Measurements from ENCODE around the gene PRPF19. TPM values are rescaled to one million over a fixed set of nuclear protein-coding genes. Genes with fewer than 3 reads are reported as not detected.

PRPF19 gene
- 100 to 1,000 TPM in 3 of 8 experiments, 10 to 100 TPM in 5; 58.6 to 136 (median 91.2) TPM for total RNA-seq

- in situ Hi-C loops (cut with MboI; ENCODE audit: low pct_unique_long_range_greater_than_20kb in 2 of 9, low sequenced_read_pairs in 9 of 9, unreplicated experiment in 9 of 9), result no loop called here
These were observed at the start of gene PRPF19 for GRCh38 chr11:60906132-60906972. TSS of gene PRPF19 (minus strand) at chr11:60906585. CDS start at chr11:60906382, 203 bp downstream.

GRCh38 chr11:60955571-60955970, 49.2 kb upstream of the PRPF19 start:
- Histone ChIP-seq H3K27ac (no peak overlapping the region), H3K4me3 (no peak overlapping the region), H3K4me1 (replicated peaks in 1 of 2) (peaks cover 4 to 22% of the 10 kb centered on the region in 2 donors)
- 0 to 76% (median 62%) methylated on average over 1 to 5 of the region's 5 CpGs; no CpG with 5 or more reads in 5 of the 10 experiments for WGBS, 10 experiments
- in situ Hi-C loops (cut with MboI; ENCODE audit: low pct_unique_long_range_greater_than_20kb in 2 of 9, low sequenced_read_pairs in 9 of 9, unreplicated experiment in 9 of 9), result no loop called here
- ATAC-seq (replicated peaks in 6 of 8), result no peak

More at GRCh38 chr11:60906132-60906972, at the start of gene PRPF19:
- ATAC-seq (replicated peaks in 6 of 8), result peak; percentile 90 to 98 (median 94)
- Histone ChIP-seq H3K27ac (peak within 1 kb of the TSS; percentile 86 to 89), H3K4me1 (replicated peaks in 1 of 2) (peaks cover 11 to 12% of the 10 kb centered on the region in 2 donors), H3K4me3 (peak within 1 kb of the TSS; percentile 55 to 93 (median 83))
- WGBS, 10 experiments, result 0 to 1% (median 0%) methylated on average over 2 to 32 of the region's 75 CpGs; no CpG with 5 or more reads in 4 of the 10 experiments

- Histone ChIP-seq H3K4me3 (no peak overlapping the region), H3K4me1 (replicated peaks in 1 of 2) (peaks cover 4 to 21% of the 10 kb centered on the region in 2 donors), H3K27ac (no peak overlapping the region)
- no peak for ATAC-seq (replicated peaks in 6 of 8)
- in situ Hi-C loops (cut with MboI; ENCODE audit: low pct_unique_long_range_greater_than_20kb in 2 of 9, low sequenced_read_pairs in 9 of 9, unreplicated experiment in 9 of 9), result no loop called here
- WGBS, 10 experiments, result 50 to 100% (median 80%) methylated on average over 1 to 2 of the region's 5 CpGs; no CpG with 5 or more reads in 3 of the 10 experiments
These were observed 48.0 kb upstream of the PRPF19 start for GRCh38 chr11:60954421-60954820.

- in situ Hi-C loops (cut with MboI; ENCODE audit: low pct_unique_long_range_greater_than_20kb in 2 of 9, low sequenced_read_pairs in 9 of 9, unreplicated experiment in 9 of 9), result no loop called here
- no peak overlapping the region for H3K27ac ChIP-seq
- WGBS, 10 experiments, result 14 to 100% (median 85%) methylated on average over 1 to 4 of the region's 6 CpGs; no CpG with 5 or more reads in 2 of the 10 experiments
- ATAC-seq (replicated peaks in 6 of 8), result peak in 3 of 8 experiments; percentile 14 to 86 (median 55)
- H3K4me3 ChIP-seq, result no peak overlapping the region
- peaks cover 4 to 17% of the 10 kb centered on the region in 2 donors for H3K4me1 ChIP-seq (replicated peaks in 1 of 2)
These were observed 47.4 kb upstream of the PRPF19 start for GRCh38 chr11:60953781-60954180.

- in situ Hi-C loops (cut with MboI; ENCODE audit: low pct_unique_long_range_greater_than_20kb in 2 of 9, low sequenced_read_pairs in 9 of 9, unreplicated experiment in 9 of 9), result no loop called here
- Histone ChIP-seq H3K4me1 (replicated peaks in 1 of 2) (peaks cover 11 to 27% of the 10 kb centered on the region in 2 donors), H3K4me3 (no peak overlapping the region), H3K27ac (no peak overlapping the region)
- 0 to 83% (median 31%) methylated on average over 1 to 2 of the region's 3 CpGs; no CpG with 5 or more reads in 6 of the 10 experiments for WGBS, 10 experiments
- ATAC-seq (replicated peaks in 6 of 8), result peak in 2 of 8 experiments; percentile 7 to 25
These were observed 46.4 kb upstream of the PRPF19 start for GRCh38 chr11:60952742-60953170.

- peak in 5 of 8 experiments; percentile 8 to 72 (median 58) for ATAC-seq (replicated peaks in 6 of 8)
- 0 to 61% (median 22%) methylated on average over 3 to 8 of the region's 23 CpGs; no CpG with 5 or more reads in 2 of the 10 experiments for WGBS, 10 experiments
- Histone ChIP-seq H3K4me3 (no peak within 1 kb of the TSS), H3K27ac (no peak within 1 kb of the TSS), H3K4me1 (replicated peaks in 1 of 2) (peaks cover 17 to 34% of the 10 kb centered on the region in 2 donors)
- in situ Hi-C loops (cut with MboI; ENCODE audit: low pct_unique_long_range_greater_than_20kb in 2 of 9, low sequenced_read_pairs in 9 of 9, unreplicated experiment in 9 of 9), result no loop called here
These were observed 45.7 kb upstream of the PRPF19 start, which contains the start of gene SLC15A3 for GRCh38 chr11:60951904-60952741. TSS of gene SLC15A3 (minus strand) at chr11:60952176. CDS start at chr11:60951551, 625 bp downstream.

- peaks cover 21 to 39% of the 10 kb centered on the region in 2 donors for H3K4me1 ChIP-seq (replicated peaks in 1 of 2)
- no peak overlapping the region for H3K27ac ChIP-seq
- in situ Hi-C loops (cut with MboI; ENCODE audit: low pct_unique_long_range_greater_than_20kb in 2 of 9, low sequenced_read_pairs in 9 of 9, unreplicated experiment in 9 of 9), result no loop called here
- ATAC-seq (replicated peaks in 6 of 8), result peak in 3 of 8 experiments; percentile 24 to 31 (median 25)
- no peak overlapping the region for H3K4me3 ChIP-seq
- WGBS, 10 experiments, result no CpG with 5 or more reads among the region's 8 CpGs
These were observed 45.2 kb upstream of the PRPF19 start for GRCh38 chr11:60951606-60951903.

GRCh38 chr11:60950933-60951605, 44.7 kb upstream of the PRPF19 start:
- 60% methylated on average over 5 to 7 of the region's 86 CpGs; no CpG with 5 or more reads in 8 of the 10 experiments for WGBS, 10 experiments
- no peak overlapping the region for H3K4me3 ChIP-seq
- ATAC-seq (replicated peaks in 6 of 8), result peak in 3 of 8 experiments; percentile 9 to 13 (median 12)
- peaks cover 26 to 44% of the 10 kb centered on the region in 2 donors for H3K4me1 ChIP-seq (replicated peaks in 1 of 2)
- in situ Hi-C loops (cut with MboI; ENCODE audit: low pct_unique_long_range_greater_than_20kb in 2 of 9, low sequenced_read_pairs in 9 of 9, unreplicated experiment in 9 of 9), result no loop called here
- no peak overlapping the region for H3K27ac ChIP-seq

GRCh38 chr11:60950024-60950423, 43.6 kb upstream of the PRPF19 start:
- no peak for ATAC-seq (replicated peaks in 6 of 8)
- WGBS, 10 experiments, result 67 to 100% (median 81%) methylated on average over 2 to 6 of the region's 6 CpGs; no CpG with 5 or more reads in 2 of the 10 experiments
- Histone ChIP-seq H3K27ac (no peak overlapping the region), H3K4me3 (no peak overlapping the region), H3K4me1 (replicated peaks in 1 of 2) (peaks cover 26 to 44% of the 10 kb centered on the region in 2 donors)
- in situ Hi-C loops (cut with MboI; ENCODE audit: low pct_unique_long_range_greater_than_20kb in 2 of 9, low sequenced_read_pairs in 9 of 9, unreplicated experiment in 9 of 9), result no loop called here

GRCh38 chr11:60948250-60948649, 41.9 kb upstream of the PRPF19 start:
- 7 to 100% (median 52%) methylated on average over 1 to 2 of the region's 5 CpGs; no CpG with 5 or more reads in 6 of the 10 experiments for WGBS, 10 experiments
- peak in 5 of 8 experiments; percentile 66 to 75 (median 70) for ATAC-seq (replicated peaks in 6 of 8)
- no peak overlapping the region for H3K4me3 ChIP-seq
- peaks cover 26 to 44% of the 10 kb centered on the region in 2 donors for H3K4me1 ChIP-seq (replicated peaks in 1 of 2)
- in situ Hi-C loops (cut with MboI; ENCODE audit: low pct_unique_long_range_greater_than_20kb in 2 of 9, low sequenced_read_pairs in 9 of 9, unreplicated experiment in 9 of 9), result loop anchor here in 1 of 9 experiments (10.0 kb wide), 1 partner anchor 177 kb away; no protein-coding TSS in a partner anchor
- H3K27ac ChIP-seq, result peak overlapping the region in 1 of 2 donors; percentile 35

GRCh38 chr11:60947700-60948099, 41.3 kb upstream of the PRPF19 start:
- in situ Hi-C loops (cut with MboI; ENCODE audit: low pct_unique_long_range_greater_than_20kb in 2 of 9, low sequenced_read_pairs in 9 of 9, unreplicated experiment in 9 of 9), result loop anchor here in 1 of 9 experiments (10.0 kb wide), 1 partner anchor 177 kb away; no protein-coding TSS in a partner anchor
- ATAC-seq (replicated peaks in 6 of 8), result peak in 5 of 8 experiments; percentile 36 to 66 (median 58)
- H3K4me1 ChIP-seq (replicated peaks in 1 of 2), result peaks cover 26 to 48% of the 10 kb centered on the region in 2 donors
- WGBS, 10 experiments, result 0 to 75% (median 5%) methylated on average over 1 to 2 of the region's 2 CpGs; no CpG with 5 or more reads in 3 of the 10 experiments
- no peak overlapping the region for H3K4me3 ChIP-seq
- H3K27ac ChIP-seq, result peak overlapping the region; percentile 8 to 20
